ENCODE measurements around the gene PCDHB15.
"Not testable (repeated sequence)": the region's sequence is repeated elsewhere in the genome, so short reads cannot be mapped to it uniquely, and the experiment has no call there.

Gene PCDHB15

DNA sequence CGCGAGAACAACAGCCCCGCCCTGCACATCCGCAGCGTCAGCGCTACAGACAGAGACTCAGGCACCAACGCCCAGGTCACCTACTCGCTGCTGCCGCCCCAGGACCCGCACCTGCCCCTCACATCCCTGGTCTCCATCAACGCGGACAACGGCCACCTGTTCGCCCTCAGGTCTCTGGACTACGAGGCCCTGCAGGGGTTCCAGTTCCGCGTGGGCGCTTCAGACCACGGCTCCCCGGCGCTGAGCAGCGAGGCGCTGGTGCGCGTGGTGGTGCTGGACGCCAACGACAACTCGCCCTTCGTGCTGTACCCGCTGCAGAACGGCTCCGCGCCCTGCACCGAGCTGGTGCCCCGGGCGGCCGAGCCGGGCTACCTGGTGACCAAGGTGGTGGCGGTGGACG lies 29.7 kb upstream of the PCDHB15 start:
- not testable (repeated sequence) for H3K4me1 ChIP-seq (ENCODE audit: control insufficient read depth in 2 of 2, insufficient read depth in 2 of 2, low read length in 2 of 2); H3K27ac ChIP-seq (ENCODE audit: low read depth in 2 of 2, low read length in 2 of 2); H3K4me3 ChIP-seq (ENCODE audit: low read length in 2 of 2); H3K9me3 ChIP-seq (ENCODE audit: control insufficient read depth in 2 of 2, low read length in 2 of 2); H3K27me3 ChIP-seq (ENCODE audit: control insufficient read depth in 2 of 2, insufficient read depth in 2 of 2, low read length in 2 of 2); H3K36me3 ChIP-seq (ENCODE audit: control insufficient read depth in 2 of 2, insufficient read depth in 2 of 2, low read length in 2 of 2); H3K9ac ChIP-seq (ENCODE audit: low read depth in 1 of 2, low read length in 2 of 2)

GRCh38 chr5:141216035-141216434 lies 29.2 kb upstream of the PCDHB15 start:
- not testable (repeated sequence) for H3K9me3 ChIP-seq (ENCODE audit: control insufficient read depth in 2 of 2, low read length in 2 of 2); H3K4me3 ChIP-seq (ENCODE audit: low read length in 2 of 2); H3K9ac ChIP-seq (ENCODE audit: low read depth in 1 of 2, low read length in 2 of 2)

GRCh38 chr5:141223112-141223783 lies 21.9 kb upstream of the PCDHB15 start, which contains the start of gene PCDHB14:
PCDHB14 (plus strand) TSS chr5:141223343; CDS start chr5:141223506, 163 bp downstream.
- H3K27ac ChIP-seq (ENCODE audit: low read depth in 2 of 2, low read length in 2 of 2), result no peak within 1 kb of the TSS
- H3K4me1 ChIP-seq (ENCODE audit: control insufficient read depth in 2 of 2, insufficient read depth in 2 of 2, low read length in 2 of 2), result no peaks in the 10 kb centered on the region
- H3K27me3 ChIP-seq (ENCODE audit: control insufficient read depth in 2 of 2, insufficient read depth in 2 of 2, low read length in 2 of 2), result no peaks in the 10 kb centered on the region
- H3K9me3 ChIP-seq (ENCODE audit: control insufficient read depth in 2 of 2, low read length in 2 of 2), result peaks cover 13 to 17% of the 10 kb centered on the region in 2 donors
- no peaks in the 10 kb centered on the region for H3K36me3 ChIP-seq (ENCODE audit: control insufficient read depth in 2 of 2, insufficient read depth in 2 of 2, low read length in 2 of 2)
- peak within 1 kb of the TSS; percentile 37 to 39 for H3K4me3 ChIP-seq (ENCODE audit: low read length in 2 of 2)
- no peak within 1 kb of the TSS for H3K9ac ChIP-seq (ENCODE audit: low read depth in 1 of 2, low read length in 2 of 2)

More at GRCh38 chr5:141216035-141216434, 29.2 kb upstream of the PCDHB15 start:
- H3K27ac ChIP-seq (ENCODE audit: low read depth in 2 of 2, low read length in 2 of 2); H3K4me1 ChIP-seq (ENCODE audit: control insufficient read depth in 2 of 2, insufficient read depth in 2 of 2, low read length in 2 of 2); H3K36me3 ChIP-seq (ENCODE audit: control insufficient read depth in 2 of 2, insufficient read depth in 2 of 2, low read length in 2 of 2); H3K27me3 ChIP-seq (ENCODE audit: control insufficient read depth in 2 of 2, insufficient read depth in 2 of 2, low read length in 2 of 2): not testable (repeated sequence)

- not testable (repeated sequence) for H3K4me1 ChIP-seq (ENCODE audit: control insufficient read depth in 2 of 2, insufficient read depth in 2 of 2, low read length in 2 of 2); H3K27ac ChIP-seq (ENCODE audit: low read depth in 2 of 2, low read length in 2 of 2); H3K27me3 ChIP-seq (ENCODE audit: control insufficient read depth in 2 of 2, insufficient read depth in 2 of 2, low read length in 2 of 2); H3K9ac ChIP-seq (ENCODE audit: low read depth in 1 of 2, low read length in 2 of 2); H3K4me3 ChIP-seq (ENCODE audit: low read length in 2 of 2); H3K36me3 ChIP-seq (ENCODE audit: control insufficient read depth in 2 of 2, insufficient read depth in 2 of 2, low read length in 2 of 2)
- H3K9me3 ChIP-seq (ENCODE audit: control insufficient read depth in 2 of 2, low read length in 2 of 2), result peaks cover 13 to 16% of the 10 kb centered on the region in 2 donors
Measured at GRCh38 chr5:141224844-141225243, 20.4 kb upstream of the PCDHB15 start.

GRCh38 chr5:141225421-141225820 lies 19.8 kb upstream of the PCDHB15 start:
- not testable (repeated sequence) for H3K27me3 ChIP-seq (ENCODE audit: control insufficient read depth in 2 of 2, insufficient read depth in 2 of 2, low read length in 2 of 2); H3K4me3 ChIP-seq (ENCODE audit: low read length in 2 of 2)
- H3K9me3 ChIP-seq (ENCODE audit: control insufficient read depth in 2 of 2, low read length in 2 of 2), result peaks cover 10 to 16% of the 10 kb centered on the region in 2 donors

DNA sequence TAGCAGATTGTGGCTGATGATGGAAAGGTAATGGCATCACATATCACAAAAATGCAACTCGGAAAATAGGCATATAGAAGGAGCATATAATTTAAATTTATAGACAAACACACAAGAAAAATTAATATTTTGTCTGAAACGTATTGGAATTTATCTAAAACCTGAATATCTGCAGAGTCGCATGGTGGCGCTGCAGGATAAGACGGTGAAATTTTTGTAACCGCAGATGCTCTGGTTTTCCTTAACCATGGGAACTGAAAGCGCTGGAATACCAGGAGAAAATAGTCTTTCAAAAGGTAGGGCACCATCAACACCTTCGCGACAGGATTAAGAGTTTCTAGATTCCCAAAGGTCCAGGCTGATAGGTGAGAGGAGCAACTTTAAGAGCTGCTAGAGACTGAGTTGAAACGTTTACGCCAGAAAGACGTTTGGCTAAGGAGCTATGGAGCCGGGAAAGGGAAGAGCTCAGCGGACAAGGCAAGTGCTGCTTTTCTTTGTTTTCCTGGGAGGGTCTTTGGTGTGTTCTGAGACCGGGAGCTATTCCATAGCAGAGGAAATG lies 11.0 kb upstream of the PCDHB15 start:
- H3K9ac ChIP-seq (ENCODE audit: low read depth in 1 of 2, low read length in 2 of 2), result no peak overlapping the region
- H3K4me1 ChIP-seq (ENCODE audit: control insufficient read depth in 2 of 2, insufficient read depth in 2 of 2, low read length in 2 of 2), result no peaks in the 10 kb centered on the region
- no peaks in the 10 kb centered on the region for H3K36me3 ChIP-seq (ENCODE audit: control insufficient read depth in 2 of 2, insufficient read depth in 2 of 2, low read length in 2 of 2)
- peak overlapping the region in 1 of 2 donors; percentile 5 for H3K4me3 ChIP-seq (ENCODE audit: low read length in 2 of 2)
- H3K27ac ChIP-seq (ENCODE audit: low read depth in 2 of 2, low read length in 2 of 2), result no peak overlapping the region
- H3K27me3 ChIP-seq (ENCODE audit: control insufficient read depth in 2 of 2, insufficient read depth in 2 of 2, low read length in 2 of 2), result no peaks in the 10 kb centered on the region
- peaks cover 14 to 25% of the 10 kb centered on the region in 2 donors for H3K9me3 ChIP-seq (ENCODE audit: control insufficient read depth in 2 of 2, low read length in 2 of 2)

More at GRCh38 chr5:141225421-141225820, 19.8 kb upstream of the PCDHB15 start:
- not testable (repeated sequence) for H3K27ac ChIP-seq (ENCODE audit: low read depth in 2 of 2, low read length in 2 of 2); H3K4me1 ChIP-seq (ENCODE audit: control insufficient read depth in 2 of 2, insufficient read depth in 2 of 2, low read length in 2 of 2); H3K36me3 ChIP-seq (ENCODE audit: control insufficient read depth in 2 of 2, insufficient read depth in 2 of 2, low read length in 2 of 2); H3K9ac ChIP-seq (ENCODE audit: low read depth in 1 of 2, low read length in 2 of 2)

DNA sequence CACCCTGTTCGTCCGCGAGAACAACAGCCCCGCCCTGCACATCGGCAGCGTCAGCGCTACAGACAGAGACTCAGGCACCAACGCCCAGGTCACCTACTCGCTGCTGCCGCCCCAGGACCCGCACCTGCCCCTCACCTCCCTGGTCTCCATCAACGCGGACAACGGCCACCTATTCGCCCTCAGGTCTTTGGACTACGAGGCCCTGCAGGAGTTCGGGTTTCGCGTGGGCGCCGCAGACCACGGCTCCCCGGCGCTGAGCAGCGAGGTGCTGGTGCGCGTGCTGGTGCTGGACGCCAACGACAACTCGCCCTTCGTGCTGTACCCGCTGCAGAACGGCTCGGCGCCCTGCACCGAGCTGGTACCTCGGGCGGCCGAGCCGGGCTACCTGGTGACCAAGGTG lies 9.3 kb upstream of the PCDHB15 start:
- H3K4me3 ChIP-seq (ENCODE audit: low read length in 2 of 2); H3K27ac ChIP-seq (ENCODE audit: low read depth in 2 of 2, low read length in 2 of 2); H3K4me1 ChIP-seq (ENCODE audit: control insufficient read depth in 2 of 2, insufficient read depth in 2 of 2, low read length in 2 of 2); H3K27me3 ChIP-seq (ENCODE audit: control insufficient read depth in 2 of 2, insufficient read depth in 2 of 2, low read length in 2 of 2); H3K36me3 ChIP-seq (ENCODE audit: control insufficient read depth in 2 of 2, insufficient read depth in 2 of 2, low read length in 2 of 2); H3K9ac ChIP-seq (ENCODE audit: low read depth in 1 of 2, low read length in 2 of 2): not testable (repeated sequence)
- H3K9me3 ChIP-seq (ENCODE audit: control insufficient read depth in 2 of 2, low read length in 2 of 2), result peaks cover 15 to 36% of the 10 kb centered on the region in 2 donors

GRCh38 chr5:141236516-141237313 lies 8.5 kb upstream of the PCDHB15 start:
- Histone ChIP-seq H3K27ac (ENCODE audit: low read depth in 2 of 2, low read length in 2 of 2) (no peak overlapping the region), H3K36me3 (ENCODE audit: control insufficient read depth in 2 of 2, insufficient read depth in 2 of 2, low read length in 2 of 2) (no peaks in the 10 kb centered on the region), H3K4me1 (ENCODE audit: control insufficient read depth in 2 of 2, insufficient read depth in 2 of 2, low read length in 2 of 2) (no peaks in the 10 kb centered on the region), H3K9me3 (ENCODE audit: control insufficient read depth in 2 of 2, low read length in 2 of 2) (peaks cover 21 to 36% of the 10 kb centered on the region in 2 donors), H3K4me3 (ENCODE audit: low read length in 2 of 2) (no peak overlapping the region), H3K27me3 (ENCODE audit: control insufficient read depth in 2 of 2, insufficient read depth in 2 of 2, low read length in 2 of 2) (no peaks in the 10 kb centered on the region), H3K9ac (ENCODE audit: low read depth in 1 of 2, low read length in 2 of 2) (no peak overlapping the region)

GRCh38 chr5:141241496-141241895 lies 3.7 kb upstream of the PCDHB15 start:
- no peak overlapping the region for H3K9ac ChIP-seq (ENCODE audit: low read depth in 1 of 2, low read length in 2 of 2)
- H3K27ac ChIP-seq (ENCODE audit: low read depth in 2 of 2, low read length in 2 of 2), result no peak overlapping the region
- no peak overlapping the region for H3K4me3 ChIP-seq (ENCODE audit: low read length in 2 of 2)
- peaks cover 30 to 33% of the 10 kb centered on the region in 2 donors for H3K9me3 ChIP-seq (ENCODE audit: control insufficient read depth in 2 of 2, low read length in 2 of 2)
- H3K27me3 ChIP-seq (ENCODE audit: control insufficient read depth in 2 of 2, insufficient read depth in 2 of 2, low read length in 2 of 2), result no peaks in the 10 kb centered on the region
- no peaks in the 10 kb centered on the region for H3K36me3 ChIP-seq (ENCODE audit: control insufficient read depth in 2 of 2, insufficient read depth in 2 of 2, low read length in 2 of 2)
- H3K4me1 ChIP-seq (ENCODE audit: control insufficient read depth in 2 of 2, insufficient read depth in 2 of 2, low read length in 2 of 2), result no peaks in the 10 kb centered on the region

DNA sequence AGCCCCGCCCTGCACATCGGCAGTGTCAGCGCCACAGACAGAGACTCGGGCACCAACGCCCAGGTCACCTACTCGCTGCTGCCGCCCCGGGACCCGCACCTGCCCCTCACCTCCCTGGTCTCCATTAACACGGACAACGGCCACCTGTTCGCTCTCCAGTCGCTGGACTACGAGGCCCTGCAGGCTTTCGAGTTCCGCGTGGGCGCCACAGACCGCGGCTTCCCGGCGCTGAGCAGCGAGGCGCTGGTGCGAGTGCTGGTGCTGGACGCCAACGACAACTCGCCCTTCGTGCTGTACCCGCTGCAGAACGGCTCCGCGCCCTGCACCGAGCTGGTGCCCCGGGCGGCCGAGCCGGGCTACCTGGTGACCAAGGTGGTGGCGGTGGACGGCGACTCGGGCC lies 1.8 kb downstream of the PCDHB15 start:
- not testable (repeated sequence) for H3K36me3 ChIP-seq (ENCODE audit: control insufficient read depth in 2 of 2, insufficient read depth in 2 of 2, low read length in 2 of 2); H3K4me1 ChIP-seq (ENCODE audit: control insufficient read depth in 2 of 2, insufficient read depth in 2 of 2, low read length in 2 of 2); H3K9ac ChIP-seq (ENCODE audit: low read depth in 1 of 2, low read length in 2 of 2); H3K27ac ChIP-seq (ENCODE audit: low read depth in 2 of 2, low read length in 2 of 2); H3K27me3 ChIP-seq (ENCODE audit: control insufficient read depth in 2 of 2, insufficient read depth in 2 of 2, low read length in 2 of 2); H3K4me3 ChIP-seq (ENCODE audit: low read length in 2 of 2)
- H3K9me3 ChIP-seq (ENCODE audit: control insufficient read depth in 2 of 2, low read length in 2 of 2), result peaks cover 25 to 30% of the 10 kb centered on the region in 2 donors
